Effector memory CD4-positive, alpha-beta T cell (primary cell): ENCODE data around the gene RASGRP2.

Experiments used
- DNase-seq, 3 donors: peaks; one replicate each; pipeline ENCODE4 v3.0.0-alpha.2; 2020
- H3K27ac ChIP-seq: 2 replicates; pipeline ENCODE4 v1.7.0; 2013; ENCODE audit warnings: mild to moderate bottlenecking, low read length, moderate library complexity; ENCODE audit not compliant: insufficient read depth, poor library complexity, severe bottlenecking
- H3K27me3 ChIP-seq: replicated peaks from 2 replicates; pipeline ENCODE4 v1.7.0; 2013; ENCODE audit warnings: mild to moderate bottlenecking, low read length; ENCODE audit not compliant: insufficient read depth, control insufficient read depth, poor library complexity, severe bottlenecking
- H3K36me3 ChIP-seq: 2 replicates; pipeline ENCODE4 v1.7.0; 2013; ENCODE audit warnings: mild to moderate bottlenecking, low read length, moderate library complexity; ENCODE audit not compliant: control insufficient read depth, insufficient read depth
- H3K4me1 ChIP-seq: 2 replicates; pipeline ENCODE4 v1.7.0; 2013; ENCODE audit warnings: low read length, mild to moderate bottlenecking; ENCODE audit not compliant: control insufficient read depth, insufficient read depth, poor library complexity, severe bottlenecking
- H3K4me3 ChIP-seq: 2 replicates; pipeline ENCODE4 v1.7.0; 2013; ENCODE audit warnings: low read length, low read depth, mild to moderate bottlenecking; ENCODE audit not compliant: insufficient read depth, poor library complexity, severe bottlenecking
- H3K9me3 ChIP-seq: 2 replicates; pipeline ENCODE4 v1.7.0; 2013; ENCODE audit warnings: mild to moderate bottlenecking, low read length, moderate library complexity; ENCODE audit not compliant: control insufficient read depth

Gene RASGRP2

GRCh38 chr11:64755681-64756361 lies 11.9 kb upstream of the RASGRP2 start:
- H3K36me3 ChIP-seq, result peaks cover 6% of the 10 kb centered on the region
- peaks cover 15% of the 10 kb centered on the region for H3K4me1 ChIP-seq
- no peak overlapping the region for H3K4me3 ChIP-seq
- DNase-seq, result no peak
- no peak overlapping the region for H3K27ac ChIP-seq
- H3K27me3 ChIP-seq, result no peaks in the 10 kb centered on the region
- no peaks in the 10 kb centered on the region for H3K9me3 ChIP-seq

- Histone ChIP-seq H3K27me3 (no peaks in the 10 kb centered on the region), H3K4me1 (peaks cover 8% of the 10 kb centered on the region), H3K27ac (no peak overlapping the region), H3K9me3 (no peaks in the 10 kb centered on the region), H3K4me3 (no peak overlapping the region), H3K36me3 (peaks cover 6% of the 10 kb centered on the region)
- no peak for DNase-seq
Measured at GRCh38 chr11:64754919-64755662, 11.1 kb upstream of the RASGRP2 start.

GRCh38 chr11:64754124-64754918 lies 10.4 kb upstream of the RASGRP2 start:
- no peaks in the 10 kb centered on the region for H3K9me3 ChIP-seq

GRCh38 chr11:64753380-64754123 lies 9.6 kb upstream of the RASGRP2 start:
- Histone ChIP-seq H3K4me1 (no peaks in the 10 kb centered on the region), H3K9me3 (no peaks in the 10 kb centered on the region), H3K27me3 (no peaks in the 10 kb centered on the region), H3K36me3 (peaks cover 6% of the 10 kb centered on the region), H3K27ac (no peak overlapping the region), H3K4me3 (no peak overlapping the region)
- DNase-seq, result no peak

More at GRCh38 chr11:64754124-64754918, 10.4 kb upstream of the RASGRP2 start:
- peaks cover 6% of the 10 kb centered on the region for H3K36me3 ChIP-seq
- H3K4me3 ChIP-seq, result no peak overlapping the region
- no peak for DNase-seq
- H3K4me1 ChIP-seq, result peaks cover 1% of the 10 kb centered on the region
- no peaks in the 10 kb centered on the region for H3K27me3 ChIP-seq
- H3K27ac ChIP-seq, result no peak overlapping the region

GRCh38 chr11:64753019-64753379 lies 9.1 kb upstream of the RASGRP2 start:
- Histone ChIP-seq H3K4me3 (no peak overlapping the region), H3K27me3 (no peaks in the 10 kb centered on the region), H3K9me3 (no peaks in the 10 kb centered on the region), H3K27ac (no peak overlapping the region), H3K36me3 (peaks cover 6% of the 10 kb centered on the region), H3K4me1 (no peaks in the 10 kb centered on the region)
- DNase-seq, result no peak

- Histone ChIP-seq H3K4me3 (no peak overlapping the region), H3K36me3 (peaks cover 6% of the 10 kb centered on the region), H3K9me3 (no peaks in the 10 kb centered on the region), H3K4me1 (no peaks in the 10 kb centered on the region), H3K27ac (no peak overlapping the region), H3K27me3 (no peaks in the 10 kb centered on the region)
- no peak for DNase-seq
Measured at GRCh38 chr11:64752175-64752970, 8.4 kb upstream of the RASGRP2 start.

GRCh38 chr11:64751580-64751979 lies 7.6 kb upstream of the RASGRP2 start:
- Histone ChIP-seq H3K36me3 (peaks cover 6% of the 10 kb centered on the region), H3K9me3 (no peaks in the 10 kb centered on the region), H3K27ac (no peak overlapping the region), H3K4me1 (no peaks in the 10 kb centered on the region), H3K4me3 (no peak overlapping the region), H3K27me3 (no peaks in the 10 kb centered on the region)
- no peak for DNase-seq

- H3K9me3 ChIP-seq, result no peaks in the 10 kb centered on the region
- no peaks in the 10 kb centered on the region for H3K27me3 ChIP-seq
- H3K27ac ChIP-seq, result no peak overlapping the region
- peaks cover 4% of the 10 kb centered on the region for H3K4me1 ChIP-seq
- H3K36me3 ChIP-seq, result peaks cover 6% of the 10 kb centered on the region
- no peak overlapping the region for H3K4me3 ChIP-seq
- DNase-seq, result no peak
Measured at GRCh38 chr11:64751136-64751535, 7.2 kb upstream of the RASGRP2 start.

GRCh38 chr11:64750361-64751054 lies 6.6 kb upstream of the RASGRP2 start:
- H3K4me3 ChIP-seq, result no peak overlapping the region
- no peaks in the 10 kb centered on the region for H3K9me3 ChIP-seq
- no peaks in the 10 kb centered on the region for H3K27me3 ChIP-seq
- peaks cover 9% of the 10 kb centered on the region for H3K4me1 ChIP-seq
- H3K36me3 ChIP-seq, result peaks cover 6% of the 10 kb centered on the region
- H3K27ac ChIP-seq, result no peak overlapping the region
- DNase-seq, result no peak
